ENCODE measurements around the gene LRRC49. TPM values are rescaled to one million over a fixed set of nuclear protein-coding genes. Genes with fewer than 3 reads are reported as not detected.

Gene LRRC49
- total and polyA plus RNA-seq, 12 donors: 4.4 to 14.9 (median 8.4) TPM

- TF ChIP-seq POLR2A (IDR thresholded peaks at IDR 0.05): no peak
- TF ChIP-seq CTCF (IDR thresholded peaks at IDR 0.05): no peak
- DNase-seq: no peak
- 95 to 100% (median 97%) methylated on average over 1 of the region's 1 CpG for WGBS, 4 donors
- H3K27ac ChIP-seq: no peak overlapping the region
- H3K4me1 ChIP-seq (replicated peaks in 1 of 2): no peaks in the 10 kb centered on the region
- H3K4me3 ChIP-seq: no peak overlapping the region
- intact Hi-C loops (cut with DNase I): no loop called here
- no peaks in the 10 kb centered on the region for H3K9me3 ChIP-seq (replicated peaks in 1 of 3)
- H3K36me3 ChIP-seq (replicated peaks in 1 of 2): no peaks in the 10 kb centered on the region
- no peaks in the 10 kb centered on the region for H3K27me3 ChIP-seq
Observed at GRCh38 chr15:71088683-71089082, 196.1 kb downstream of the LRRC49 start.

GRCh38 chr15:71089801-71090200 is 197.2 kb downstream of the LRRC49 start:
- no peak for DNase-seq
- no peak overlapping the region for H3K4me3 ChIP-seq
- H3K27ac ChIP-seq: no peak overlapping the region
- intact Hi-C loops (cut with DNase I): no loop called here
- TF ChIP-seq POLR2A (IDR thresholded peaks at IDR 0.05) (no peak), CTCF (IDR thresholded peaks at IDR 0.05) (no peak)
- H3K36me3 ChIP-seq (replicated peaks in 1 of 2): no peaks in the 10 kb centered on the region
- WGBS, 4 donors: 23 to 39% (median 35%) methylated on average over 1 of the region's 1 CpG
- H3K4me1 ChIP-seq (replicated peaks in 1 of 2): no peaks in the 10 kb centered on the region
- H3K9me3 ChIP-seq (replicated peaks in 1 of 3): no peaks in the 10 kb centered on the region
- no peaks in the 10 kb centered on the region for H3K27me3 ChIP-seq

- Histone ChIP-seq H3K36me3 (replicated peaks in 1 of 2) (no peaks in the 10 kb centered on the region), H3K4me3 (no peak overlapping the region), H3K27me3 (no peaks in the 10 kb centered on the region), H3K27ac (no peak overlapping the region), H3K9me3 (replicated peaks in 1 of 3) (no peaks in the 10 kb centered on the region), H3K4me1 (replicated peaks in 1 of 2) (no peaks in the 10 kb centered on the region)
- no peak for DNase-seq
- WGBS, 4 donors: 75 to 94% (median 81%) methylated on average over 1 of the region's 1 CpG
- intact Hi-C loops (cut with DNase I): no loop called here
- no peak for TF ChIP-seq POLR2A (IDR thresholded peaks at IDR 0.05)
- no peak for TF ChIP-seq CTCF (IDR thresholded peaks at IDR 0.05)
Observed at GRCh38 chr15:71091601-71092000, 199.0 kb downstream of the LRRC49 start.

GRCh38 chr15:71092056-71092600 is 199.5 kb downstream of the LRRC49 start:
- Histone ChIP-seq H3K36me3 (replicated peaks in 1 of 2) (no peaks in the 10 kb centered on the region), H3K9me3 (replicated peaks in 1 of 3) (no peaks in the 10 kb centered on the region), H3K4me1 (replicated peaks in 1 of 2) (peaks cover 0 to 3% of the 10 kb centered on the region in 2 donors), H3K4me3 (no peak overlapping the region), H3K27ac (no peak overlapping the region), H3K27me3 (no peaks in the 10 kb centered on the region)
- no peak for DNase-seq
- WGBS, 4 donors: 85 to 91% (median 90%) methylated on average over 4 to 7 of the region's 7 CpGs
- TF ChIP-seq CTCF (IDR thresholded peaks at IDR 0.05) (no peak), POLR2A (IDR thresholded peaks at IDR 0.05) (no peak)
- intact Hi-C loops (cut with DNase I): no loop called here

Data from adrenal gland (tissue), 12 donors.